Right lobe of liver (tissue), 4 donors: ENCODE data around the gene CAGE1.
"Not testable (repeated sequence)": the region's sequence is repeated elsewhere in the genome, so short reads cannot be mapped to it uniquely, and the experiment has no call there.

ENCODE experiments used
- POLR2A ChIP-seq: fragments of 450-650 bp; IDR thresholded peaks from one replicate; pipeline ENCODE4 v1.6.1; 2017; ENCODE audit warnings: antibody characterized with exemption, mild to moderate bottlenecking
- TF ChIP-seq, protein P1 (sequence below), 4 donors: fragments of 200-600 bp in 3 of 4; fragments of 450-650 bp in 1 of 4; IDR thresholded peaks; one replicate each; pipeline versions ENCODE4 v1.5.1 to v1.8.0; 2016 to 2022; ENCODE audit warnings: antibody characterized with exemption in 4 of 4, mild to moderate bottlenecking in 2 of 4
- donor health status: DM: no; HTN: no; CAD: no.
- donor health status: DM: no; HTN: no; CAD: no.
- donor health status: DM: no; HTN: yes; CAD: no.

DNA sequence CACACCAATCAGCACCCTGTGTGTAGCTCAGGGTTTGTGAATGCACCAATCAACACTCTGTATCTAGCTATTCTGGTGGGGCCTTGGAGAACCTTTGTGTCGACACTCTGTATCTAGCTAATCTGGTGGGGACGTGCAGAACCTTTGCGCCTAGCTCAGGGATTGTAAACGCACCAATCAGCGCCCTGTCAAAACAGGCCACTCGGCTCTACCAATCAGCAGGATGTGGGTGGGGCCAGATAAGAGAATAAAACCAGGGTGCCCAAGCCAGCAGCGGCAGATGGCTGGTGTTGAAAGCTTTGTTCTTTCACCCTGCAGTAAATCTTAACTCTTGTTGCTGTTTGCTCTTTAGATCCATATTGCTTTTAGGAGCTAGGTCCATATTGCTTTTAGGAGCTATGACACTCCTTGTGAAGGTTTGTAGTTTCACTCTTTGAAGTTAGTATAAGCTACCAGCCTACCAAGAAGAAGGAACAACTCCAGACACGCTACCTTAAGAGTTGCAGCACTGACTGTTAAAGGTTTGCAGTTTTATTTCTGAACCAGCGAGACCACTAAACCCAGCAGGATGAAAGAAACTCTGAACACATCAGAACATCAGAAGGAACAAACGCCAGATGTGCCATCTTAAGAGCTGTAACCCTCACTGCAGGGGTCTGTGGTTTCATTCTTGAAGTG, 44.6 kb downstream of the CAGE1 start:
- TF ChIP-seq POLR2A = not testable (repeated sequence)
- TF ChIP-seq, protein P1, sequence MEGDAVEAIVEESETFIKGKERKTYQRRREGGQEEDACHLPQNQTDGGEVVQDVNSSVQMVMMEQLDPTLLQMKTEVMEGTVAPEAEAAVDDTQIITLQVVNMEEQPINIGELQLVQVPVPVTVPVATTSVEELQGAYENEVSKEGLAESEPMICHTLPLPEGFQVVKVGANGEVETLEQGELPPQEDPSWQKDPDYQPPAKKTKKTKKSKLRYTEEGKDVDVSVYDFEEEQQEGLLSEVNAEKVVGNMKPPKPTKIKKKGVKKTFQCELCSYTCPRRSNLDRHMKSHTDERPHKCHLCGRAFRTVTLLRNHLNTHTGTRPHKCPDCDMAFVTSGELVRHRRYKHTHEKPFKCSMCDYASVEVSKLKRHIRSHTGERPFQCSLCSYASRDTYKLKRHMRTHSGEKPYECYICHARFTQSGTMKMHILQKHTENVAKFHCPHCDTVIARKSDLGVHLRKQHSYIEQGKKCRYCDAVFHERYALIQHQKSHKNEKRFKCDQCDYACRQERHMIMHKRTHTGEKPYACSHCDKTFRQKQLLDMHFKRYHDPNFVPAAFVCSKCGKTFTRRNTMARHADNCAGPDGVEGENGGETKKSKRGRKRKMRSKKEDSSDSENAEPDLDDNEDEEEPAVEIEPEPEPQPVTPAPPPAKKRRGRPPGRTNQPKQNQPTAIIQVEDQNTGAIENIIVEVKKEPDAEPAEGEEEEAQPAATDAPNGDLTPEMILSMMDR (IDR thresholded peaks at IDR 0.05) = not testable (repeated sequence)
